H1 (cell line): ENCODE measurements around the gene CENPX. TPM values are rescaled to one million over a fixed set of nuclear protein-coding genes. Genes with fewer than 3 reads are reported as not detected.

Experiments
- CTCF ChIA-PET: fragments of 300-600 bp; sonication (Branson Sonifier 250); formaldehyde crosslinking; loops from one replicate; lab custom pipeline; 2021; ENCODE audit not compliant: partially characterized antibody; lab: Charles Lee
- POLR2A ChIA-PET: fragments of 300-600 bp; sonication (Branson Sonifier 250); formaldehyde crosslinking; loops from one replicate; lab custom pipeline; 2021; ENCODE audit warnings: inconsistent platforms; ENCODE audit not compliant: partially characterized antibody; lab: Charles Lee
- DNase-seq, 2 experiments: peaks; one replicate each; pipeline versions ENCODE4 v3.0.0 to v3.0.0-alpha.2; 2010 to 2022; ENCODE audit warnings: low spot score in 2 of 2, low read depth in 1 of 2, mixed read lengths in 1 of 2
- FAIRE-seq: peaks from 2 replicates; lab custom pipeline; 2011; peaks lifted over from hg19 to GRCh38; lab: Jason Lieb, UNC
- H2AFZ ChIP-seq: 2 replicates; pipeline ENCODE4 v1.8.1; 2012; ENCODE audit warnings: low read length, inconsistent platforms
- H2AK5ac ChIP-seq: 2 replicates; pipeline ENCODE4 v1.6.1; 2013; ENCODE audit warnings: low read depth, low read length
- H2BK120ac ChIP-seq: replicated peaks from 2 replicates; pipeline ENCODE3; 2013; ENCODE audit warnings: low read depth, low read length, inconsistent platforms
- H2BK12ac ChIP-seq: 2 replicates; pipeline ENCODE4 v1.6.1; 2013; ENCODE audit warnings: low read depth, low read length
- H2BK15ac ChIP-seq: 2 replicates; pipeline ENCODE4 v1.6.1; 2013; ENCODE audit warnings: low read length
- H2BK20ac ChIP-seq: 2 replicates; pipeline ENCODE4 v1.6.1; 2013; ENCODE audit warnings: low read length
- H2BK5ac ChIP-seq: 2 replicates; pipeline ENCODE4 v1.6.1; 2013; ENCODE audit warnings: low read depth, low read length
- H3K14ac ChIP-seq: 2 replicates; pipeline ENCODE4 v1.6.1; 2013; ENCODE audit warnings: inconsistent platforms; ENCODE audit not compliant: insufficient read length
- H3K18ac ChIP-seq: 2 replicates; pipeline ENCODE4 v1.6.1; 2013; ENCODE audit warnings: low read length; ENCODE audit errors: extremely low read depth
- H3K23ac ChIP-seq: 2 replicates; pipeline ENCODE4 v1.6.1; 2013; ENCODE audit warnings: inconsistent platforms; ENCODE audit not compliant: insufficient read length
- H3K23me2 ChIP-seq: 2 replicates; pipeline ENCODE4 v1.6.1; 2013; ENCODE audit warnings: low read depth, low read length
- H3K27ac ChIP-seq: 2 replicates; pipeline ENCODE4 v1.6.1; 2011; ENCODE audit warnings: low read depth, low read length, inconsistent platforms
- H3K27me3 ChIP-seq, 4 experiments: replicated peaks in 1 of 4; 1 replicate in 1 of 4; 2 replicates in 3 of 4; pipeline versions ENCODE4 v1.6.1 to v1.8.1; 2011 to 2013; ENCODE audit warnings: low read length in 3 of 4, mild to moderate bottlenecking in 3 of 4, inconsistent platforms in 2 of 4, mixed read lengths in 2 of 4, moderate library complexity in 1 of 4; ENCODE audit not compliant: control insufficient read depth in 3 of 4, insufficient read depth in 3 of 4; ENCODE audit errors: extremely low read depth in 1 of 4
- H3K36me3 ChIP-seq, 4 experiments: 2 replicates each; pipeline versions ENCODE4 v1.6.1 to v1.8.1; 2011 to 2013; ENCODE audit warnings: mild to moderate bottlenecking in 4 of 4, low read length in 3 of 4, moderate library complexity in 2 of 4, control low read depth in 1 of 4, inconsistent platforms in 1 of 4; ENCODE audit not compliant: insufficient read depth in 4 of 4, control insufficient read depth in 2 of 4
- H3K4ac ChIP-seq: replicated peaks from 2 replicates; pipeline ENCODE3; 2013; ENCODE audit warnings: low read length, low read depth, mixed read lengths, inconsistent platforms; ENCODE audit not compliant: insufficient read length
- H3K4me1 ChIP-seq, 4 experiments: replicated peaks in 1 of 4; 1 replicate in 1 of 4; 2 replicates in 3 of 4; pipeline versions ENCODE4 v1.6.1 to v1.8.1; 2011 to 2013; ENCODE audit warnings: low read length in 3 of 4, inconsistent platforms in 2 of 4, mixed read lengths in 1 of 4; ENCODE audit not compliant: insufficient read depth in 4 of 4, control insufficient read depth in 3 of 4
- H3K4me2 ChIP-seq, 2 experiments: 2 replicates each; pipeline versions ENCODE4 v1.6.1 to v1.8.1; 2011 to 2013; ENCODE audit warnings: low read depth in 2 of 2, low read length in 2 of 2, control low read depth in 1 of 2, inconsistent platforms in 1 of 2, mild to moderate bottlenecking in 1 of 2; ENCODE audit not compliant: insufficient read depth in 1 of 2
- H3K4me3 ChIP-seq, 4 experiments: fragments of 200-600, 300-600 bp in 1 of 4; sonication (generic), shearing (Covaris generic), sonication (Bioruptor Twin) in 1 of 4; 2 replicates each; pipeline versions ENCODE4 v1.5.1 to v1.8.1; 2011 to 2016; ENCODE audit warnings: low read length in 4 of 4, low read depth in 3 of 4, control low read depth in 2 of 4, inconsistent platforms in 2 of 4, mild to moderate bottlenecking in 2 of 4, mixed read lengths in 1 of 4, moderate library complexity in 1 of 4; ENCODE audit not compliant: insufficient read depth in 2 of 4; ENCODE audit errors: extremely low read depth in 1 of 4
- H3K56ac ChIP-seq: replicated peaks from 2 replicates; pipeline ENCODE3; 2013; ENCODE audit warnings: low read depth, mild to moderate bottlenecking, mixed read lengths, low read length, inconsistent platforms; ENCODE audit not compliant: insufficient read length
- H3K79me1 ChIP-seq: 2 replicates; pipeline ENCODE4 v1.6.1; 2013; ENCODE audit warnings: low read depth, low read length, control low read depth
- H3K79me2 ChIP-seq, 2 experiments: 2 replicates each; pipeline versions ENCODE4 v1.6.1 to v1.8.1; 2012 to 2013; ENCODE audit warnings: low read length in 2 of 2, mild to moderate bottlenecking in 2 of 2, inconsistent platforms in 1 of 2; ENCODE audit not compliant: insufficient read depth in 2 of 2, control insufficient read depth in 1 of 2
- H3K9ac ChIP-seq, 4 experiments: replicated peaks in 1 of 4; 1 replicate in 1 of 4; 2 replicates in 3 of 4; pipeline versions ENCODE4 v1.6.1 to v1.8.1; 2011 to 2013; ENCODE audit warnings: low read depth in 3 of 4, low read length in 3 of 4, control low read depth in 2 of 4, mild to moderate bottlenecking in 2 of 4, moderate library complexity in 2 of 4, inconsistent platforms in 1 of 4; ENCODE audit errors: extremely low read depth in 1 of 4
- H3K9me3 ChIP-seq, 2 experiments: 2 replicates each; pipeline versions ENCODE4 v1.6.1 to v1.8.1; 2012 to 2013; ENCODE audit warnings: mild to moderate bottlenecking in 2 of 2, moderate library complexity in 2 of 2, control low read depth in 1 of 2, inconsistent platforms in 1 of 2, low read depth in 1 of 2, low read length in 1 of 2, mixed read lengths in 1 of 2; ENCODE audit not compliant: insufficient read depth in 2 of 2
- H4K20me1 ChIP-seq, 2 experiments: replicated peaks in 1 of 2; 2 replicates each; pipeline versions ENCODE3 to v1.8.1; 2011 to 2013; ENCODE audit warnings: inconsistent platforms in 2 of 2, low read length in 2 of 2, mild to moderate bottlenecking in 1 of 2; ENCODE audit not compliant: insufficient read depth in 2 of 2, control insufficient read depth in 1 of 2
- H4K5ac ChIP-seq: 2 replicates; pipeline ENCODE4 v1.6.1; 2013; ENCODE audit warnings: low read length, low read depth, mixed read lengths, inconsistent platforms; ENCODE audit not compliant: insufficient read length
- H4K8ac ChIP-seq: 2 replicates; pipeline ENCODE4 v1.8.0; 2013; ENCODE audit warnings: mild to moderate bottlenecking, moderate library complexity, low read length, inconsistent platforms; ENCODE audit not compliant: insufficient read depth; ENCODE audit errors: extremely low read depth
- H4K91ac ChIP-seq: replicated peaks from 2 replicates; pipeline ENCODE3; 2013; ENCODE audit warnings: low read length, mixed read lengths, inconsistent platforms; ENCODE audit not compliant: insufficient read length
- BACH1 ChIP-seq: IDR thresholded peaks from 2 replicates; pipeline ENCODE4 v1.6.1; 2012; ENCODE audit warnings: low read length, improper control_type of control experiment
- CBX5 ChIP-seq: fragments of 300-800, 300-1000 bp; sonication (generic); IDR thresholded peaks from 2 replicates; pipeline ENCODE4 v1.7.1; 2016; ENCODE audit warnings: antibody characterized with exemption, low read length, low read depth
- GTF2F1 ChIP-seq: IDR thresholded peaks from 2 replicates; pipeline ENCODE4 v1.6.1; 2012; ENCODE audit warnings: low read depth, low read length, improper control_type of control experiment, borderline replicate concordance
- KDM1A ChIP-seq: fragments of 200-600, 300-600 bp; sonication (generic); IDR thresholded peaks from 2 replicates; pipeline ENCODE4 v1.7.1; 2016; ENCODE audit warnings: mild to moderate bottlenecking, low read length, borderline replicate concordance
- POLR2A ChIP-seq, 2 experiments: IDR thresholded peaks; 1 replicate in 1 of 2; 2 replicates in 1 of 2; pipeline ENCODE4 v1.6.1; 2011; ENCODE audit warnings: low read depth in 2 of 2, low read length in 2 of 2, mild to moderate bottlenecking in 2 of 2; ENCODE audit errors: control extremely low read depth in 1 of 2
- SP2 ChIP-seq: IDR thresholded peaks from 2 replicates; pipeline ENCODE4 v1.6.1; 2012; ENCODE audit warnings: mild to moderate bottlenecking, low read length, inconsistent platforms
- SP4 ChIP-seq: IDR thresholded peaks from 2 replicates; pipeline ENCODE4 v1.6.1; 2012; ENCODE audit warnings: low read length, inconsistent platforms
- SUZ12 ChIP-seq: fragments of 200-600 bp; sonication (generic); IDR thresholded peaks from 2 replicates; pipeline ENCODE4 v1.6.1; 2012; ENCODE audit warnings: mild to moderate bottlenecking, inconsistent platforms, low read length, moderate library complexity, mixed read lengths
- WGBS, 2 experiments: shearing (Covaris generic) in 1 of 2; methylation state at CpG; one replicate each; pipeline versions ENCODE4 v1.1.6 to v1.1.7; 2013 to 2015; ENCODE audit warnings: low lambda C conversion rate in 2 of 2, mixed read lengths in 2 of 2, inconsistent platforms in 1 of 2, low coverage in 1 of 2, missing lambda C conversion rate in 1 of 2; ENCODE audit not compliant: insufficient replicate concordance in 2 of 2, insufficient coverage in 1 of 2, insufficient read length in 1 of 2; ENCODE audit errors: extremely low coverage in 1 of 2, missing lambda C conversion rate in 1 of 2; 5-methylcytosine and 5-hydroxymethylcytosine counted together
- polyA plus RNA-seq, 7 experiments: library from polyadenylated mRNA; depleted of rRNA in 3 of 7; stranded (reverse) in 5 of 7; unstranded in 2 of 7; fragments of >200 nt in 5 of 7; fragments of 200-250 nt in 2 of 7; gene quantifications; 1 replicate in 5 of 7; 2 replicates in 1 of 7; 4 replicates in 1 of 7; pipeline versions ENCODE4 v1.2.1 to v1.2.3, GENCODE V29; 2011 to 2013; ENCODE audit warnings: missing spikeins in 2 of 7, mixed read lengths in 2 of 7
- total RNA-seq: library from RNA; stranded (reverse); fragmentation: NEBNext Ultra II Directional; extraction: Animal tissue kit (Norgen Biotek cat#: 25700); gene quantifications from 2 replicates; pipeline ENCODE4 v1.2.1, GENCODE V29; 2021
- TF ChIP-seq, protein P1 (sequence below), 3 experiments: IDR thresholded peaks; 1 replicate in 2 of 3; 2 replicates in 1 of 3; pipeline versions ENCODE4 v1.5.1 to v1.6.1; 2011; ENCODE audit warnings: low read length in 3 of 3, mild to moderate bottlenecking in 3 of 3, inconsistent platforms in 2 of 3, low read depth in 1 of 3, moderate library complexity in 1 of 3; ENCODE audit not compliant: insufficient read depth in 1 of 3; ENCODE audit errors: control extremely low read depth in 1 of 3

CENPX gene
- total and polyA plus RNA-seq, 2 of the 8 experiments (the other 6 are each of a cell fraction or from before 2014, with no cell fraction given) = 116 to 122 TPM

DNA sequence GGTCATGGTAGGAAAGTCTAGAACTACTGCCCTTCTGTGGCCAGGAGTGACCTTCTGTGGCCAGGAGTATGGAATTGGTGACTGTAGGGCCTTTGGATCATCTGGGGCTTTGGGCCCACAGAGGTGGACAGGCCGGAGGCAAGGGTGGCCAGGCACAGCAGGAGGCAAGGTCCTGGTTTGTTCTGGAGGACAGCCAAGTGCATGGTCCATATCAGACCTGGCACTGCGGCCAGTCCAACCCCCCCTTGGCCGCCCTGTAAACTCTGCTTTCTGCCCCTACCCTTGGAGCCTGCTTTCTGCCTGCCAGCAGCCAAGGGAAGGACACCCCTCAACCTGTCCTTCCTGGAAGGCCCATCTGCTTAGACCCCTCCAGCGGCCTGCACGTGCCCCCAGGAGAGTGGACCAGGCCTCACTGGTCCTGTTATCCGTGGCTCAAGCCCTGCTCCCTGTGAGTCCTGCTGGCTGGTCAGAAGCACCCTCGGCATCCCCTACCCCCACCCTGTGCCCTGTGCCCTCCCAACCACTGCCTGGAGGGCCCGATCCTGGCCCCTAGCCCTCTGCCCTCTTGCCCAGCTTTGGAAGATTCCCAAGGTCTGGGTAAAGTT is 17.1 kb upstream of the CENPX start:
- Histone ChIP-seq H2BK120ac (no peak overlapping the region), H3K27ac (no peak overlapping the region), H4K8ac (no peak overlapping the region), H2AFZ (no peak overlapping the region), H2BK15ac (no peak overlapping the region), H3K23me2 (peaks cover 9% of the 10 kb centered on the region; the same call in 1 of the 2 replicates), H3K4me3 (no peak overlapping the region), H4K91ac (no peak overlapping the region), H3K27me3 (peaks cover 0 to 4% (median 0%) of the 10 kb centered on the region in 4 experiments; a peak in 1 of 7 replicates), H2AK5ac (0 out of 2 replicates have a peak overlapping the region, but pooled peaks have one; percentile 48), H3K56ac (no peak overlapping the region), H3K9ac (no peak overlapping the region), H4K20me1 (peaks cover 2 to 8% of the 10 kb centered on the region in 2 experiments), H3K4ac (no peak overlapping the region), H2BK5ac (no peak overlapping the region), H2BK12ac (0 out of 2 replicates have a peak overlapping the region, but pooled peaks have one; percentile 39), H3K14ac (no peak overlapping the region), H3K18ac (no peak overlapping the region), H4K5ac (no peak overlapping the region), H3K4me1 (peaks cover 3 to 21% (median 8%) of the 10 kb centered on the region in 4 experiments; a peak in 6 of 7 replicates), H3K36me3 (no peaks in the 10 kb centered on the region), H3K4me2 (no peak overlapping the region), H2BK20ac (peak overlapping the region; percentile 61), H3K79me1 (no peaks in the 10 kb centered on the region; the same call in 1 of the 2 replicates), H3K9me3 (no peaks in the 10 kb centered on the region), H3K79me2 (no peaks in the 10 kb centered on the region), H3K23ac (no peak overlapping the region)
- FAIRE-seq (no peak), DNase-seq (no peak)
- ChIA-PET POLR2A (interaction anchor here (1.2 kb wide), 1 partner anchor 11 kb away, joined by 5 read pairs; no protein-coding TSS in a partner anchor), CTCF (interaction anchor here (0.7 to 4.1 kb wide), 3 partner anchors 10 to 37 kb away, joined by 3 to 21 read pairs (median 3); no protein-coding TSS in a partner anchor)
- 90% methylated on average over 8 of the region's 8 CpGs; no CpG with 5 or more reads in 1 of the 2 experiments for WGBS, 2 experiments
- TF ChIP-seq, protein P1, sequence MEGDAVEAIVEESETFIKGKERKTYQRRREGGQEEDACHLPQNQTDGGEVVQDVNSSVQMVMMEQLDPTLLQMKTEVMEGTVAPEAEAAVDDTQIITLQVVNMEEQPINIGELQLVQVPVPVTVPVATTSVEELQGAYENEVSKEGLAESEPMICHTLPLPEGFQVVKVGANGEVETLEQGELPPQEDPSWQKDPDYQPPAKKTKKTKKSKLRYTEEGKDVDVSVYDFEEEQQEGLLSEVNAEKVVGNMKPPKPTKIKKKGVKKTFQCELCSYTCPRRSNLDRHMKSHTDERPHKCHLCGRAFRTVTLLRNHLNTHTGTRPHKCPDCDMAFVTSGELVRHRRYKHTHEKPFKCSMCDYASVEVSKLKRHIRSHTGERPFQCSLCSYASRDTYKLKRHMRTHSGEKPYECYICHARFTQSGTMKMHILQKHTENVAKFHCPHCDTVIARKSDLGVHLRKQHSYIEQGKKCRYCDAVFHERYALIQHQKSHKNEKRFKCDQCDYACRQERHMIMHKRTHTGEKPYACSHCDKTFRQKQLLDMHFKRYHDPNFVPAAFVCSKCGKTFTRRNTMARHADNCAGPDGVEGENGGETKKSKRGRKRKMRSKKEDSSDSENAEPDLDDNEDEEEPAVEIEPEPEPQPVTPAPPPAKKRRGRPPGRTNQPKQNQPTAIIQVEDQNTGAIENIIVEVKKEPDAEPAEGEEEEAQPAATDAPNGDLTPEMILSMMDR (IDR thresholded peaks at IDR 0.05; ENCODE audit: control extremely low read depth in 1 of 3, insufficient read depth in 1 of 3, low read depth in 1 of 3, low read length in 3 of 3) = no peak
- no peak for TF ChIP-seq KDM1A
- no peak for TF ChIP-seq CBX5
- TF ChIP-seq BACH1 = no peak
- no peak for TF ChIP-seq SP2
- TF ChIP-seq GTF2F1 = no peak
- TF ChIP-seq SP4 = no peak
- TF ChIP-seq POLR2A (IDR thresholded peaks at IDR 0.05; ENCODE audit: control extremely low read depth in 1 of 2, low read depth in 2 of 2, low read length in 2 of 2) = no peak
- TF ChIP-seq SUZ12 = no peak
